ENCODE data around the gene NDOR1.

NDOR1 gene

DNA sequence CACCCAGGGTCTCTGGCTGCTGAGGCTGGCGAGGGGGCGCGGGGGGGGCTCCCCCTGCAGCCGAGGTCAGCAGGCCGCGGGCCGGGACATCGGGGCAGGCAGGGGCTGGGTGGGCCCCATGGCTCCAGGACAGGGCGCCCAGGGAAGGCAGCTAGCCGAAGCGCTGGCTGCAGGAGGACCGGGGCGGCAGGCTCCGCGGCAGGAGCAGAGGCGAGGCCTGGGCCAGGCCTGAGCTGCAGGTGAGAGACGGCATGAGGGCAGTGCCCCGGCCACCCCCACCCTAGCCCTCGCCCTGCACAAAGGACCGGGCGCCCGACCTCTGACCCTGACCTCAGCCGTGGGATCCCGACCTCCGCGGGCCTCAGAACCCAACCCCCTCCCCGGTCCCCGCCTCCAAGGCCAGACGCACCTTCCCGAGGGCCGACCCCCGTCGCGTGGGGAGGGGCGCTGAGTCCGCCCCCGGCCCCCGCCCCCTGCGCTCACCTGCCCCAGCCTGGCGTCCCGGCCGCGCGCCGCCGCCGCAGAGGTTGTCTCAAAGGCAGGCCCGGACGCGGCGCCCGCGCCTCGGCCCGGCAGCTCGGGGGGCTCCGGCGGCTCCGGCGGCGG, 16.1 kb downstream of the NDOR1 start:
- no peaks in the 10 kb centered on the region for H3K9me3 ChIP-seq (ENCODE audit: control insufficient read depth, low read length)
- 5% methylated on average over 61 of the region's 61 CpGs for WGBS, 2 experiments
- H3K4me3 ChIP-seq (ENCODE audit: insufficient read depth, low read depth, low read length), result peak overlapping the region; percentile 29
- H3K4me1 ChIP-seq (ENCODE audit: control insufficient read depth, insufficient read depth, low read length), result no peaks in the 10 kb centered on the region
- peaks cover 22% of the 10 kb centered on the region for H3K27me3 ChIP-seq (ENCODE audit: control insufficient read depth, insufficient read depth, low read length, poor library complexity, severe bottlenecking)
- H3K36me3 ChIP-seq (ENCODE audit: control insufficient read depth, insufficient read depth, low read length), result no peaks in the 10 kb centered on the region
- no peak overlapping the region for H3K27ac ChIP-seq (ENCODE audit: insufficient read depth, low read depth, low read length, poor library complexity, severe bottlenecking)

DNA sequence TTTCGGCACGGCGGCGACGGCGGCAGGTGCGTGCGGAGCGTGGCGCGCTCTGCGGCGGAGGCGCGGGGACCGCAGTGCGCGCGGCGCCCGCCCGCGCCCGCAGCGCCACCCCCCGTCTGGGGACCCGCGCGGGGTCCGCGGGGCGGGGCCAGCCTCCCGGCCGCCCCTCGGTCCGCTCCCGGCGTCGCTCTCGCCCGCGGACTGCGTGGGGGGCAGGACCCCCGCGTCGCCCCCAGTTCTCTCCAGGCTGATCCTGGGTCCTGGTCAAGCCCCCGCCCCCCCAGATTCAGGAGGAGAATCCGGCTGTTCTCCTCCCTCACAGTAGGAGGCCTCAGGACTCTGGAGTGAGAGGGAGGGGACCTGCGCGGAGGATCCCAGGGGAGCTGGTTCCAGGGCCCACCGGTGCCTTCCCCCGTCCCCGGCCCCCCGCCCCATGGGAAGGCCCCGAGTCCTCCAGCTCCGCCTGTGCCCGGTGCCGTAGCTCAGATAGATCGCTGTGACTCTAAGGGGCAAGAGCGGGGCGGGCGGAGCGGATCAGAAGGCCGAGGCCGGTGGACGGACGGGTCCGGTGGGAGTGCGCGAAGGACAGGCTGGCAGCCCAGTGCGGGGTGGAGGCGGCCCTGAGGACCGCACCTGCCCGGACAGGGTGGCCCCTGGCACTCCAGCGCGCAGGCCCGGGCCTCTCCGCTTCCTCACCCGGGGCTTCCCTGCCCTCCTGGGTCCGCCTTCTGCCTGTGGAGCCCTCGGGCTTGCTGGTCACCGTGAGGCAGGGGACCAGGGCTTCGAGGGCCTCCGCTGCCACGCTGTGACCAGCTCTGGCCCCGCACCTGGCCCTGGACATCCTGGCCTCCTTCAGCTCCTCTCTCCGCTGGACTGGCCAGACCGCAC, 16.9 kb downstream of the NDOR1 start, which contains the start of gene RNF208:
Gene RNF208, minus strand, starts transcription at position 51 of the 888 bp plus-strand sequence. CDS start 1,028 bp downstream, outside the sequence.
- 7 to 8% methylated on average over 88 of the region's 88 CpGs for WGBS, 2 experiments
- peaks cover 22% of the 10 kb centered on the region for H3K27me3 ChIP-seq (ENCODE audit: control insufficient read depth, insufficient read depth, low read length, poor library complexity, severe bottlenecking)
- H3K27ac ChIP-seq (ENCODE audit: insufficient read depth, low read depth, low read length, poor library complexity, severe bottlenecking), result no peak within 1 kb of the TSS
- no peaks in the 10 kb centered on the region for H3K36me3 ChIP-seq (ENCODE audit: control insufficient read depth, insufficient read depth, low read length)
- peak within 1 kb of the TSS; percentile 86 for H3K4me3 ChIP-seq (ENCODE audit: insufficient read depth, low read depth, low read length)
- H3K9me3 ChIP-seq (ENCODE audit: control insufficient read depth, low read length), result no peaks in the 10 kb centered on the region
- no peaks in the 10 kb centered on the region for H3K4me1 ChIP-seq (ENCODE audit: control insufficient read depth, insufficient read depth, low read length)

DNA sequence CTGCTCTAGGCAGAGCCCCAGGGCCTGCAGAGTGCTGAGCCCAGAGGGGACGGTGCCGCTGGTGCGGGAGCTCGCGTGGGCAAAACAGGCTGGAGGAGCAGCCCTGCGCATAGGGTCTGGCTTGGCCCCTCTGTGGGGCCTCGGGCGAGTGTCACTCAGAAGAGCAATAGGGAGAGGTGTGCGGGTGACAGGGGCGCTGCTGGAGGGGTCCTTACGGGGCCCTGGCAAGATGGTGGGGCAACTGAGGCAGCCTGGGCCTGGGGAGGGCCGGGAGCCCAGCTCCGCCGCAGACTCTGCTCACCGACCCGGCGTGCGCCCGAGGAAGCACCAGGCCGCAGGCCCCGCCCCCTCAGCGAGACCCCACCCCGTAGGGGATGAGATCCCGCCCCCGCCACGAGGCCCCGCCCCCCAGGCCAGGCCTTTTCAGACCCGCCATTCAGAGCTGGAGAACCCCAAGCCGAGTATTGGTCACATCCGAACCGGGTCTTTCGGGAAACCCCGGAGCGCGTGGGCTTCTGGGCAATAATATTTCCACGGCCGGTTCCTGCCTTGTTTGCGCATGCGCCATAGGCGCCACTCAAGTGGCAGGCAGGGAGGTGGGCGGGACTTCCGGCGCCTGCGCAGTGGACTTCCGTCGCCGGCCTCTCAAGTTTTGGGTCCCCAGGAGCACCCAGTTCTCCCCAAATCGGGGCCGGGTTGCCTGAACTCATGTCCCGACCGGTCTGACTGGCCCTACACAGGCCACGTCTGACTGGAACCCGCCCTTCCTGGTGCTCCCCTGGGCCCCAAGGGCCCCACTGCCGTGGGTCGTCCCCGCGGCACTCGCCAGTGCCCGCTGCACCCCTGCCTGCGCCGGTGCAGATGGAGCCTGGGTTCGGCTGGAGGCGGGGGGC, 17.8 kb downstream of the NDOR1 start:
- no peak overlapping the region for H3K27ac ChIP-seq (ENCODE audit: insufficient read depth, low read depth, low read length, poor library complexity, severe bottlenecking)
- H3K27me3 ChIP-seq (ENCODE audit: control insufficient read depth, insufficient read depth, low read length, poor library complexity, severe bottlenecking), result peaks cover 22% of the 10 kb centered on the region
- H3K9me3 ChIP-seq (ENCODE audit: control insufficient read depth, low read length), result no peaks in the 10 kb centered on the region
- H3K4me3 ChIP-seq (ENCODE audit: insufficient read depth, low read depth, low read length), result peak overlapping the region; percentile 86
- WGBS, 2 experiments, result 3% methylated on average over 63 of the region's 63 CpGs
- no peaks in the 10 kb centered on the region for H3K36me3 ChIP-seq (ENCODE audit: control insufficient read depth, insufficient read depth, low read length)
- no peaks in the 10 kb centered on the region for H3K4me1 ChIP-seq (ENCODE audit: control insufficient read depth, insufficient read depth, low read length)

DNA sequence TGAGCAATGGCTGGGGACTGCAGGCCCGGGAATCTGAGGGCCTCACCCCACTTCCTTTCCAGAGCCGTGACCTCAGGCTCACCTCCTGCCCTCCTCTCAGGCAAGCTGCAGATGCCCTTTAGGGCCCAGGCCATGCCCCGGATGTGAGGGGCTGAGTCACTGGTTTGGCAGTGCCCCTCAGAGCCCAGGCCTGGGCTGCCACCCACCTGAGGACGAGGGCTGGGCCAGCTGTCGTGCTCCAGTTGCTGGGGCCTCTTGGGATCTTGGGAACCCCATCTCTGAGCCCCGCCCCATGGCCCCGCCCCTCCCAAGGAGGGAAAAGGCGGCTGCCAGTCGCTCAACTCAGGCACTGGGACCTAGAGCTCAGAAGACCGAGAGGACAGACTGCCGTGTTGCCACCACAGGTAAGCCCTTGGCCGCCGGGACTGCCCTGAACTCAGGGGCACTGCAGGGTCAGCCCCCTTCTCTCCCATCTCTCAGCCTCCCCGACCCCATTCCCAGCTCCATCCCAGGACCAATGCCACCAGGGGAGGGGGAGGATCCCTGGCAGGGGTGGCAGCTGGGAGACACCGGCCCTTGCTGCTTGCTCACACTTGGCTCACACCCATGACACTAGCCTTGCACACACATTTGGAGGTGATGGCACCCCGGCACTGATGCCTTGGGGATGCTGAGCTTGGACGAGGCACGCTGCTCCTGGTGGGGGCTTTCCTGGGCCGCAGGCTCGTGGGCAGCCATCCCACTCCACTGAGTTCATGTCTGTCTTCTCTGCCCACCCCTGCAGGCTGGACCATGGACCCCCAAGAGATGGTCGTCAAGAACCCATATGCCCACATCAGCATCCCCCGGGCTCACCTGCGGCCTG, 19.6 kb downstream of the NDOR1 start, which contains the start of gene CYSRT1:
Gene CYSRT1, plus strand, starts transcription at position 345 of the 865 bp plus-strand sequence. Its CDS starts 448 bp downstream, at position 793.
- Histone ChIP-seq H3K4me3 (ENCODE audit: insufficient read depth, low read depth, low read length) (peak within 1 kb of the TSS; percentile 86), H3K36me3 (ENCODE audit: control insufficient read depth, insufficient read depth, low read length) (no peaks in the 10 kb centered on the region), H3K27ac (ENCODE audit: insufficient read depth, low read depth, low read length, poor library complexity, severe bottlenecking) (no peak within 1 kb of the TSS), H3K27me3 (ENCODE audit: control insufficient read depth, insufficient read depth, low read length, poor library complexity, severe bottlenecking) (peaks cover 22% of the 10 kb centered on the region), H3K9me3 (ENCODE audit: control insufficient read depth, low read length) (no peaks in the 10 kb centered on the region), H3K4me1 (ENCODE audit: control insufficient read depth, insufficient read depth, low read length) (no peaks in the 10 kb centered on the region)
- WGBS, 2 experiments, result 77 to 79% methylated on average over 23 of the region's 23 CpGs

DNA sequence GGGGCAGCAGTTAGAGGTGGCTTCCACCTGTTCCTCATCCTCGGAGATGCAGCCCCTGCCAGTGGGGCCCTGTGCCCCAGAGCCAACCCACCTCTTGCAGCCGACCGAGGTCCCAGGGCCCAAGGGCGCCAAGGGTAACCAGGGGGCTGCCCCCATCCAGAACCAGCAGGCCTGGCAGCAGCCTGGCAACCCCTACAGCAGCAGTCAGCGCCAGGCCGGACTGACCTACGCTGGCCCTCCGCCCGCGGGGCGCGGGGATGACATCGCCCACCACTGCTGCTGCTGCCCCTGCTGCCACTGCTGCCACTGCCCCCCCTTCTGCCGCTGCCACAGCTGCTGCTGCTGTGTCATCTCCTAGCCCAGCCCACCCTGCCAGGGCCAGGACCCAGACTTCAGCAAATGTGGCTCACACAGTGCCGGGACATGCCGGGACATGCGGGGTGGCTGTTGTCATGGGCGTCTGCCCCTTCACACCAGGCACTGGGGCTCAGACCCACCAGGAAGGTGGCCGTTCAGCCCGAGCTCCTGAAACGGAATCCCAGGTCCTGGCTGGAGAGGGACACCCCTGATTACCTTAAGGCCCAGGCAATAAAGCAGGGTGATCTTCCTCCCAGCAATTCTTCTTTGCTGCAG, 20.3 kb downstream of the NDOR1 start:
- WGBS, 2 experiments, result 89% methylated on average over 21 of the region's 21 CpGs
- no peak overlapping the region for H3K27ac ChIP-seq (ENCODE audit: insufficient read depth, low read depth, low read length, poor library complexity, severe bottlenecking)
- no peaks in the 10 kb centered on the region for H3K4me1 ChIP-seq (ENCODE audit: control insufficient read depth, insufficient read depth, low read length)
- H3K27me3 ChIP-seq (ENCODE audit: control insufficient read depth, insufficient read depth, low read length, poor library complexity, severe bottlenecking), result peaks cover 19% of the 10 kb centered on the region
- H3K36me3 ChIP-seq (ENCODE audit: control insufficient read depth, insufficient read depth, low read length), result no peaks in the 10 kb centered on the region
- H3K9me3 ChIP-seq (ENCODE audit: control insufficient read depth, low read length), result no peaks in the 10 kb centered on the region
- H3K4me3 ChIP-seq (ENCODE audit: insufficient read depth, low read depth, low read length), result no peak overlapping the region

DNA sequence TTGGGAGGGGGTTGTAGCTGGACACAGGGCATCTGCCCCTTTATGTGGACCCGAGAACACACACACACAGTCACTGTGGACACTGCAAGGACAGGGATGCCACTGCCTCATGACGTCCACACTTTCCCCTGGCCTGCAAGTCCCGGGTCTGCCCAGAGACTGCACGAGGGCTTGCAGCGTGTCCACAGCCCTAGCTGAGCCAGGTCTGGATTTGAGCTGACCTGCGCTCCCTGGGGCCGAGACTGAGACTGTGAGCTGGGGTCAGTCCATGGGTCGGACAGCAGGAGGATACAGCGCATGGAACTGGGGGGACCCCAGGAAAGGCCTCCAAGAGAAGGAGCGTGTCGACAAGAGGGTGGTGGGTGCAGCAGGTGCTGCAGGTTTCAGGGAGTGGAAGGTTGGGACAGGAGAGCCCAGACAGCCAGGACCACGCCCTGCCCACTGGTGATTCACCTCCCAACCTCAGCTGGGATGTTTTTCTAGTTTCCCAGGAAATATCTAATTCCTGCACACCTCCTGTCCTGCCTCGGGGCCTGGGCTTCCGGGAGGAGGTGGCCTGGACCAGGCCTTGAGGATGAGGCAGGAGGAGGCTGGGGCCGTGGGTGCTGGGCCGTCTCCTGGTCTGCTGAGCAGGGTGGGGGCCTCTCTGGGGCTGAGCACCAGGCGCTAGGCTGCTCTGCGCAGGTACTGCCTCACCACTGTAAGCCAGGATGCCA, 21.0 kb downstream of the NDOR1 start:
- no peak overlapping the region for H3K27ac ChIP-seq (ENCODE audit: insufficient read depth, low read depth, low read length, poor library complexity, severe bottlenecking)
- H3K27me3 ChIP-seq (ENCODE audit: control insufficient read depth, insufficient read depth, low read length, poor library complexity, severe bottlenecking), result peaks cover 16% of the 10 kb centered on the region
- 90 to 92% methylated on average over 18 of the region's 18 CpGs for WGBS, 2 experiments
- H3K36me3 ChIP-seq (ENCODE audit: control insufficient read depth, insufficient read depth, low read length), result no peaks in the 10 kb centered on the region
- H3K9me3 ChIP-seq (ENCODE audit: control insufficient read depth, low read length), result no peaks in the 10 kb centered on the region
- H3K4me3 ChIP-seq (ENCODE audit: insufficient read depth, low read depth, low read length), result no peak overlapping the region
- H3K4me1 ChIP-seq (ENCODE audit: control insufficient read depth, insufficient read depth, low read length), result no peaks in the 10 kb centered on the region

DNA sequence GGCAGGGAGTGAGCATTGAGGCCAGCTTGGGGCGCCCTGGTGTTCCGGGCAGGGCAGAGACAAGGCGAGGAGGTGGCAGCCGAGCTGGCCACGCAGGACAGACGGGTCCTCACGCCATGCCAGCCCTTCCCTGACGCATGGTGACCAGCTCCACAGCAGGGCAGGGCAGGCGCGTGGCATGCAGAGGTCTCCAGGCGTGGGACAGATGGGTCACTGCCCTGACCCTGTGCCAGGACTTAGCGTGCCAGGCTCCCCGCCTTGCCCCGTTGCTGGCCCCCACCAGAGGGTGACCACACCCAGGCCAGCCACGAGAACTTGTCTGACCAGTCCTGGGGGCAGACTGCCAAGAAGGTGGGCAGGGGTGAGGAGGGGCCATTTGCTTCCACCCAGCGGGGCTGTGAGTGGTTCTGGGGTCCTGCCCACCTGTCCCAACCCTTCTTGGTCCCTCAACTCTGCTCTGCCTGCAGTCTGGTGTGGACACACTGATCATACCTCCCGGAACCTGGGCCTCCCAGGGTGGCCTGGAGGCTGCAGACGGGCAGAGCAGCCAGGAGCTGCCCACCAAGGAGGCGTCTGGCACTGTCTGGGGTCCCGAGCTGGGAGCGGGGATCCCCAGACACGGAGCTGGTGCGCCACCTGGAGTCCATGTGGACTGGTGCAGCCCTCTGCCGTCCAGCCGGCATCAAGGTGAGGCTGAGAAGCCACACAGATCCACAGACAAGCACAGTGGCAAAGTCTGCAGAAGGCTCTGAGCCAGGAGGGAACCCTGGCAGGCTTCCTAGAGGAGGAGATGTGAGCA, 21.8 kb downstream of the NDOR1 start, which contains the start of gene RNF224:
Gene RNF224, plus strand, starts transcription at position 449 of the 799 bp plus-strand sequence. CDS start 834 bp downstream, outside the sequence.
- H3K36me3 ChIP-seq (ENCODE audit: control insufficient read depth, insufficient read depth, low read length), result no peaks in the 10 kb centered on the region
- no peak within 1 kb of the TSS for H3K27ac ChIP-seq (ENCODE audit: insufficient read depth, low read depth, low read length, poor library complexity, severe bottlenecking)
- H3K4me1 ChIP-seq (ENCODE audit: control insufficient read depth, insufficient read depth, low read length), result no peaks in the 10 kb centered on the region
- no peak within 1 kb of the TSS for H3K4me3 ChIP-seq (ENCODE audit: insufficient read depth, low read depth, low read length)
- WGBS, 2 experiments, result 57 to 58% methylated on average over 25 of the region's 25 CpGs
- peaks cover 10% of the 10 kb centered on the region for H3K27me3 ChIP-seq (ENCODE audit: control insufficient read depth, insufficient read depth, low read length, poor library complexity, severe bottlenecking)
- H3K9me3 ChIP-seq (ENCODE audit: control insufficient read depth, low read length), result no peaks in the 10 kb centered on the region

DNA sequence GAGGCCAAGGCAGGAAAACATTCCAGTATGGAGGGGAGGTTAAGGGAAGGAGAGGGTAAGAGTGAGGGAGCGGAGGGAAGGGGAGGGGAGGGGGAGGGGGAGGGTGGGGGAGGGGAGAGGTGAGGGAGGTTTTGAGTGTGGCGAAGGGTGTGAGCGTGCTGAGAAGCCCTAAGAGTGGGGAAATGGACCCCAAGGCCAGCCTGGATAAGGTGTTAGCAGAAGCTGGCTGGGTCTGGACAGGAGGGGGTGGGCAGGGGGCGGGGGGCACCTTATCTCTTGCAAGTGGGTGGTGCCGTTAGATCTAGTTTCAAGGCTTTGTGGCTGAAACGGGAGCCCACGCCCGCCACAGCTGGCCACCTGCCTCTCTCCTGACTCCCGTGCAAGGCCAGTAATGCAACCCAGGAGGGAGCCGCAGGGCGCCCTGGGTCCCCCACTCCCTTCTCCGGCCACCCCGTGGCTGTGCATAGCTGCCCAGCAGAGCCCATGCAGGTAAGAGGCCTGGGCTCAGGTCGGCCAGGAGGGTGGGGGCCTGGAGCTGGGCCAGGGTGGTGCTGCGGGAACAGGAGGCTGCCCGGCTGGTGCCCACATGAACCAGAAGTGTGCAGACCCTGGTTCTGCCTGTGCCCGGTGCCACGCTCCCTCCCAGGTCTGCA, 22.5 kb downstream of the NDOR1 start:
- Histone ChIP-seq H3K27me3 (ENCODE audit: control insufficient read depth, insufficient read depth, low read length, poor library complexity, severe bottlenecking) (peaks cover 3% of the 10 kb centered on the region), H3K27ac (ENCODE audit: insufficient read depth, low read depth, low read length, poor library complexity, severe bottlenecking) (no peak overlapping the region), H3K4me1 (ENCODE audit: control insufficient read depth, insufficient read depth, low read length) (no peaks in the 10 kb centered on the region), H3K9me3 (ENCODE audit: control insufficient read depth, low read length) (no peaks in the 10 kb centered on the region), H3K4me3 (ENCODE audit: insufficient read depth, low read depth, low read length) (no peak overlapping the region), H3K36me3 (ENCODE audit: control insufficient read depth, insufficient read depth, low read length) (no peaks in the 10 kb centered on the region)
- WGBS, 2 experiments, result 70% methylated on average over 17 of the region's 18 CpGs
